IPS-NIHi7 (cell line): Measurements from ENCODE around the gene ZP3.
"Not testable (repeated sequence)": the region's sequence is repeated elsewhere in the genome, so short reads cannot be mapped to it uniquely, and the experiment has no call there.

Experiments
- DNase-seq: peaks from one replicate; pipeline ENCODE4 v3.0.0; 2012; ENCODE audit warnings: mixed read lengths; ENCODE audit errors: extremely low spot score

ZP3 gene

DNA sequence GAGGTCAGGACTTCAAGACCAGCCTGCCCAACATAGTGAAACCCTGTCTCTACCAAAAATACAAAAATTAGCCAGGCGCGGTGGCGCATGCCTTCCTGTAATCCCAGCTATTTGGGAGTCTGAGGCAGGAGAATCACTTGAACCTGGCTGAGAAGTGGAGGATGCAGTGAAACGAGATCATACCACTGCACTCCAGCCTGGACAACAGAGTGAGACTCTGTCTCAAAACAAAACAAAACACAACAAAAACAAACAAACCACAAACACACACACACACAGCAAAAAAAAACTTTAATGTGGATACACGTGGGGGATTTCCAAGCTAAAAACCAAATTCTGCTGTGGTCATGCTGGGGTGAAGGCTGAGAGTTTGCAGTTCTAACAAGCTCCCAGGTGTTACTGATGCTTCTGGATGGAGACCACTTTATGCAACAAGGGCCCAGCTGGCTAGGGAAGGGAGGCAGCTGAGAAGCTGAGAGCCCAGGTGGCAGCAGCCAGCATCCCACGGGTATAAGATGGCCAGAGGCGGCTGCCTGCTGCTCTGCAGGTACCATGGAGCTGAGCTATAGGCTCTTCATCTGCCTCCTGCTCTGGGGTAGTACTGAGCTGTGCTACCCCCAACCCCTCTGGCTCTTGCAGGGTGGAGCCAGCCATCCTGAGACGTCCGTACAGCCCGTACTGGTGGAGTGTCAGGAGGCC, at the start of gene ZP3:
Gene ZP3 (plus strand): TSS at position 538 of the 699 bp plus-strand sequence. CDS start 15 bp downstream, at position 553.
- no peak for DNase-seq

- no peak for DNase-seq
These were observed 49.5 kb upstream of the ZP3 start for GRCh38 chr7:76375251-76375650.

GRCh38 chr7:76377186-76377918, 47.4 kb upstream of the ZP3 start:
- DNase-seq, result no peak

DNA sequence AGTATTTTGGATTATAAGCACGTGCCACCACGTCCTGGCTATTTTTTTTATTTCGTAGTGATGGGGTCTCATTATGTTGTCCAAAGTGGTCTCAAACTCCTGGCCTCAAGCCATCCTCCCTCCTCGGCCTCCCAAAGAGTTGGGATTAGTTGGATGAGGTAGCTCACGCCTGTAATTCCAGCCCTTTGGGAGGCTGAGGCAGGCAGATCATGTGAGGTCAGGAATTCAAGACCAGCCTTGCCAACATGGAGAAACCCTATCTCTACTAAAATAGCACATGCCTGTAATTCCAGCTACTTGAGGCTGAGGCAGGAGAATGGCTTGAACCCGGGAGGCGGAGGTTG, 44.2 kb upstream of the ZP3 start:
- DNase-seq, result no peak

- no peak for DNase-seq
These were observed 42.9 kb upstream of the ZP3 start for GRCh38 chr7:76381814-76382213.

- peak; percentile 89 for DNase-seq
These were observed 41.4 kb upstream of the ZP3 start for GRCh38 chr7:76383089-76383944.

DNA sequence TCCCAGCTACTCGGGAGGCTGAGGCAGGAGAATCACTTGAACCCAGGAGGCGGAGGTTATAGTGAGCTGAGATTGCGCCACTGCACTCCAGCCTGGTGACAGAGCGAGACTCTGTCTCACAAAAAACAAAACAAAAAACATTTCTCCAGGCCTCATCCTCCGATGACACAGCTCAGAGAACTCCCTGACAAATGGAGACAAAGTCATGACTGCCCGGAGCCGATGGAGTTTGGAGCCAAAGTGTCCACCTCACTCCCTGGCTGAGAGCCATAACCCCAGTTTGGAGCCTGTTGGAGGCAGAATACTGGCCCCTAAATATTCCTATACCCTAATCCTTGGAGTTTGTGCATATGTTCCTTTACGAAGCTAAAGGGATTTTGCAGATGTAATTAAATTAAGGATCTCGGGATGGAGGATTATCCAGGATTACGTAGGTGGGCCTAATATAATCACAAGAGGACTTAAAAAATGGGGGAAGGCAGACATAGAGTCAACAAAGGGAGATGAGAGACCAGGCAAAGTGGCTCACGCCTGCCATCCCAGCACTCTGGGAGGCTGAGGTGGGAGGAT, 38.0 kb upstream of the ZP3 start:
- no peak for DNase-seq

- DNase-seq, result not testable (repeated sequence)
These were observed 37.0 kb upstream of the ZP3 start for GRCh38 chr7:76387789-76388188.

GRCh38 chr7:76390092-76390491, 34.7 kb upstream of the ZP3 start:
- no peak for DNase-seq

DNA sequence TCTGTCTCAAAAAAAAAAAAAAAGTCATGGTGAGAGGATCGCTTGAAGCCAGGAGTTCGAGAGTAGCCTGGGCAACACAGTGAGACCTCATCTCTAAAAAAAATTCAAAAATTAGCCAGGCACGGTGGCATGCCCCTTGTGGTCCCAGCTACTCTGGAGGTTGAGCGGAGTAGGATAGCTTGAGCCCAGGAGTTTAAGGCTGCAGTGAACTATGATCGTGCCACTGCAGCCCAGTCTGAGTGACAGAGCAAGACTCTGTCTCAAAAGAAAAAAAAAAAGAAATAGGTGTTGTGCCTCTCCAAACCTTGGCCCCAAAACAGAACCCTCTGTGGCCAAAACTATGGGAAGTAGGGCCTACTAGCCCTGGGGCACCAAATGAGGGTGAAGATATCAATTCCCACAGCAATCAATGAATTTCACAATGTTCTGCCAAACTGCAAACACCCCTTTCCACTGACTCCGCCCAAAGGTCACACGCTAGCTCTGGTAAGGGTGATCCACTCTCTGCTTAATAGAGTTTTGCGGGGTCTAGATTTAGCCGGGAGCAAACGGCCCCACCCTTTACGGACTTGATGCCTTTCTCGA, 32.1 kb upstream of the ZP3 start:
- DNase-seq, result no peak

DNA sequence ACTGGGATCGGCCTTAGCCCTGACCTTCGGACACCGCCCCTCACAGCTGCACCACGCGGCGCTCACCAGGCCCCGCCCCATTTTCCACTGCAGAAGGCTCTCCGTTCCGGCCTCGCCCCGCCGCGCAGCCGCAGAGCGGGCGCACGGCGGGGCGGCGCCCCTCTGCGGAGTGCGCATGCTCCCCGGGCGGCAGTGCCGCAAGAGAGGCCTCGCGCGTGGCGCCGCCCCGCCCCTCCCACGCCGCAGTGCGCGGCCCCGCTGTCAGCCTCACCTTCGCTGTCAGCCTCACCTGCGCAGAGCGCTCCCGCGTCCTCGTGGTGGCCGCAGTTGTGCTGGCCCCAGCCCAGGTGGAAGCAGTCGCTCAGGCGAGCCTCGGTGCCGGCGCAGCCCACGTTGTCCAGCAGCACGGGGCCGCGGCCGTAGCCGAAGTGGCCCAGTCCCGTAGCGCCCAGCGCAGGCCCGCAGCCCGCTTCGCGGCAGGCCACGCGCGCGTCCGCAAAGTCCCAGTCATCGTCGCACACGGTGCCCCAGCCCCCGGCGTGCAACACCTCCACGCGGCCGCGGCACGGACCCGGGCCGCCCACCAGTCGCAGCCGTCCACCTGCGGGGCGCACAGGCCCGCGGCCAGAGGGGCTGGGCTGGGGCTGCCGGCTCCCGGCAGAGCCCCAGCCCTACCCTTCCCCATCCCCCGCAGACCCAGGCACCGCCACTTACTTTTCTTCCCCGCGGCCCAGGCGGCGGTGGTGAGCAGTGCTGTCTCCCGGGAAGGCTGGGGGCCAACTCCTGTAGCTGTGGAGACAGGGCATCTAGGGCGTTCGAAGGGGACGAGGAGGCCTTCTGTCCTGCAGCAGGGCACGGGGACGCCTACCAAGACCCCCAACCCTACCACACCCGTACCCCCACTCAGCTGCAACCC, 31.4 kb upstream of the ZP3 start:
- DNase-seq, result peak; percentile 96

GRCh38 chr7:76394957-76395356, 29.8 kb upstream of the ZP3 start:
- DNase-seq, result no peak

GRCh38 chr7:76395605-76395964, 29.2 kb upstream of the ZP3 start:
- not testable (repeated sequence) for DNase-seq

DNA sequence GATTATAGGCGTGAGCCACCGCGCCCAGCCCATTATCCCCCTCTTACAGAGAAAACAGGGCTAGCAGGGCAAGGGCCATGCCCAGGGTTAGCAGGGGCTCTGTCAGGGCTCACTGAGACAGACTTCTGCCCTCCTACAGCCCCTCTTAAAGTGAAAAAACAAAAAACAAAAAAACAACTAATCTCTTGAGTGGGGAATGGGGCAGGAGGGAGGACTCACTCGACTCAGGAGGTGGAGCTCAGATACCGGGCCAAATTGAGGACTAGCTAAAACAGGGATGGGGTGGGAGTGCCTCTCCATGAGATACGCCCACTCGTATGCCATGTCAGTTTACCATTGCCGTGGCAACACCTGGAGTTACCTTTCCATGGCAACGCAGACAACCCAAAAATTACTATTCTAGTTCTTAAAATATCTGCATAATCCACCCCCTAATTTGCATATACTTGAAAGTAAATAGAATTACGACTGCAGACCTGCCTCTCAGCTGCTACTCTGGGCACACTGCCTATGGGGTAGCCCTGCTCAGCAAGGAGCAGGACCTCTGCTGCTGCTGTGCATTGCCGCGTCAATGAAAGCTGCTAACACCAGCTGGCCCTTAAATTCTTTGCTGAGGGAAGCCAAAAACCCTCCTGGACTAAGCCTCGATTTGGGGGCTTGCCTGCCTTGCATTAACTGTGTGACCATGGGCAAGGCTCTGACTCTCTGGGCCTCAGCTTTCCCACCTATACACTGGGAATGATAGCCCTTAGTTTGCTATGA, 28.6 kb upstream of the ZP3 start:
- peak; percentile 49 for DNase-seq

- no peak for DNase-seq
These were observed 27.9 kb upstream of the ZP3 start for GRCh38 chr7:76396864-76397263.

GRCh38 chr7:76397409-76398183, 27.2 kb upstream of the ZP3 start:
- DNase-seq, result peak; percentile 87

DNA sequence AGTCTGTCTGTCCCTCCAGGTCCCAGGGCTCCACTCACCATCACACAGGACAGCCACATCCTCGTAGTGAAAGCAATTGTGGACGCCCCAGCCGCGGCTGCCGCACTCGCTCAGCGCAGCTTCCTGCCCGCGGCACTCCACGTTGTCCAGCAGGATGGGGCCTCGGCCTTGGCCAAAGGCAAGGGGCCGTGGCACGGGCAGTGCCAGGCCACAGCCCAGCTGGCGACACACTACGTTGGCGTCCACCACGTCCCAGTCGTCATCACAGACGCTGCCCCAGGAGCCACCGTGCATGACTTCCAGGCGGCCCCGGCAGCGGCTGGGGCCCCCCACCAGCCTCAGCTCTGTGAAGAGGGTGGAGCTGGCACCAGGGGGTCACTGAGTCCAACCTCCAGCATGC, 24.5 kb upstream of the ZP3 start:
- no peak for DNase-seq

DNA sequence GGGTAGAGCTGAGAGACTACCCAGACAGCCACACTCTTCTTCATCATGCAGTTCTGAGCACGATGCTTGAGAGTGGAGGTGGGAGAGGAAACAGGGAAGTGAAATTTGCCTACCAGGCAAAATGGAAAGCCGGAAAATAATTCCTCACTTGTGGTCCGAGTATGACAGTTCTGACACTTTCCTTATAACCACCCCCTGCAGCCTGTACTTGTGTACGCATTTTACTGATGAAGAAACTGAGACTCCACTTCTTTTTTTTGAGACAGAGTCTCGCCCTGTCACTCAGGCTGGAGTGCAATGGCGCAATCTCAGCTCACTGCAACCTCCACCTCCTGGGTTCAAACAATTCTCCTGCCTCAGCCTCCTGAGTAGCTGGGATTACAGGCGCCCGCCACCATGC, 21.7 kb upstream of the ZP3 start:
- DNase-seq, result not testable (repeated sequence)

DNA sequence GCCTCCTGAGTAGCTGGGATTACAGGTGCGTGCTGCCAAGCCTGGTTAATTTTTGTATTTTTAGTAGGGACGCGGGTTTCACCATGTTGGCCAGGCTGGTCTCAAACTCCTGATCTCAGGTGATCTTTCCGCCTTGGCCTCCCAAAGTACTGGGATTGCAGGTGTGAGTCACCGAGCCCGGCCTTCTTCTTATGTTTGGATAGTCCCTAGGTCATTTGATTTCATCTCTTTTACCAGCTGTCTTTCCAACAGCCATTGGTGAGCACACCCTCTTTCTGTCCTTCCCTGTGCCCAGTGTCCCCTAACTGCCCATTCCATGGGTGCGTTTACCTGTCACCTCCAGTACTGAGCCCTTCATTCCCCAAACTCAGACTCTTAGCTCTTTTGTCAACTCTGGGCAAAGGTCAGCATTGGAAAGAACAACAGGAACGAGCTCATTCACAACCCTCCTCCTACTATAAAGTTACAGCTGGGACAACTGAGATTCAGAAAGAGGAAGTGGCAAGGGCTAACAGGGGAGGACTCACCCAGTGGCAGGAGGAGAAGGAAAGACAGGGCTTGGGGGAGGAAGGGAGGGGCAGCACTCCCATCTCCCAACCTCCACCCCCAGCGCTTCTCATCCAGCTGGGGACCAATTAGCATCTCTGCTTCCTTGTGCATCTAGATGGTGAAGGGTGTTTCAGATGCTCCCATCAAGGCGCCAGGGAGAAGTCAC, 20.8 kb upstream of the ZP3 start:
- DNase-seq, result no peak
